Chondrocyte (in vitro differentiated cells): ENCODE results near the gene GDPGP1. TPM values are rescaled to one million over a fixed set of nuclear protein-coding genes. Genes with fewer than 3 reads are reported as not detected.
A peak's percentile ranks its signal among the peaks of the same experiment; 100 is the strongest.
"Not testable (repeated sequence)": the region's sequence is repeated elsewhere in the genome, so short reads cannot be mapped to it uniquely, and the experiment has no call there.

Source experiments
- DNase-seq: peaks from one replicate; pipeline ENCODE4 v3.0.0; 2021; ENCODE audit warnings: mixed read lengths, low spot score
- H3K27ac Mint-ChIP-seq: one replicate; pipeline ENCODE4 v1.8.0; 2021; ENCODE audit warnings: mild to moderate bottlenecking, moderate library complexity, mixed read lengths; ENCODE audit not compliant: unreplicated experiment
- H3K27me3 Mint-ChIP-seq: 2 replicates; pipeline ENCODE4 v1.8.0; 2021; ENCODE audit warnings: low read depth, mixed read lengths
- H3K36me3 Mint-ChIP-seq: 2 replicates; pipeline ENCODE4 v1.8.0; 2021; ENCODE audit warnings: low read depth, mixed read lengths
- H3K4me1 Mint-ChIP-seq: 2 replicates; pipeline ENCODE4 v1.8.0; 2021; ENCODE audit warnings: low read depth, mild to moderate bottlenecking, mixed read lengths
- H3K4me3 Mint-ChIP-seq: one replicate; pipeline ENCODE4 v1.8.0; 2021; ENCODE audit warnings: mild to moderate bottlenecking, moderate library complexity, mixed read lengths; ENCODE audit not compliant: unreplicated experiment
- H3K9me3 Mint-ChIP-seq: 2 replicates; pipeline ENCODE4 v1.8.0; 2021; ENCODE audit warnings: low read depth, mixed read lengths
- total RNA-seq: library from RNA; stranded (reverse); gene quantifications from 3 replicates; pipeline ENCODE4 v1.2.1, GENCODE V29; 2021
- TF ChIP-seq, protein P1 (sequence below): fragments of 200-600 bp; sonication (generic); IDR thresholded peaks from 2 replicates; pipeline ENCODE4 v1.5.0; 2021; ENCODE audit warnings: antibody characterized with exemption, mild to moderate bottlenecking, moderate library complexity

The GDPGP1 gene
- total RNA-seq, 1 donor from 2014 or later, result 5.8 TPM

DNA sequence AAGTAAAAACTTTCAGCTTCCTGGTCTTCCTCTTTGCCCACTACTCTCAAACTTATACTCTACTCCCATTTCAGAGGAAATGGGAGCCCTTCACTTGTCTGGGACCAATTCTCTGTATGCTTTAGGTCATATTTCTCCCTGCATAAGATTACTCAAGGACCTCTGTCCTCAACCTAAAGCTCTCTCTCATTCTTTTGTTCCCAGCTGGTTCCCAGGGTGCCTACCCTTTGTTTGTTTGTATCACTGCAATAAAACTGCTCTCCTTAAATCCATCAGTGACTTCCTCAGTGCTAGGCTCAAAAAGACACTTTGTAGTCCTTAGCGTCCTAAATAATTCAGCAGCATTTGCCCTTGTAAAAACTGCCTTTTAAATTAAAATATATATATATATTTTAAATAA is 34.4 kb downstream of the GDPGP1 start:
- Mint-ChIP-seq H3K27me3 (no peaks in the 10 kb centered on the region), H3K36me3 (peaks cover 19% of the 10 kb centered on the region), H3K9me3 (no peaks in the 10 kb centered on the region), H3K4me1 (peaks cover 46% of the 10 kb centered on the region), H3K27ac (peak overlapping the region; percentile 55), H3K4me3 (peak overlapping the region; percentile 62)
- TF ChIP-seq, protein P1, sequence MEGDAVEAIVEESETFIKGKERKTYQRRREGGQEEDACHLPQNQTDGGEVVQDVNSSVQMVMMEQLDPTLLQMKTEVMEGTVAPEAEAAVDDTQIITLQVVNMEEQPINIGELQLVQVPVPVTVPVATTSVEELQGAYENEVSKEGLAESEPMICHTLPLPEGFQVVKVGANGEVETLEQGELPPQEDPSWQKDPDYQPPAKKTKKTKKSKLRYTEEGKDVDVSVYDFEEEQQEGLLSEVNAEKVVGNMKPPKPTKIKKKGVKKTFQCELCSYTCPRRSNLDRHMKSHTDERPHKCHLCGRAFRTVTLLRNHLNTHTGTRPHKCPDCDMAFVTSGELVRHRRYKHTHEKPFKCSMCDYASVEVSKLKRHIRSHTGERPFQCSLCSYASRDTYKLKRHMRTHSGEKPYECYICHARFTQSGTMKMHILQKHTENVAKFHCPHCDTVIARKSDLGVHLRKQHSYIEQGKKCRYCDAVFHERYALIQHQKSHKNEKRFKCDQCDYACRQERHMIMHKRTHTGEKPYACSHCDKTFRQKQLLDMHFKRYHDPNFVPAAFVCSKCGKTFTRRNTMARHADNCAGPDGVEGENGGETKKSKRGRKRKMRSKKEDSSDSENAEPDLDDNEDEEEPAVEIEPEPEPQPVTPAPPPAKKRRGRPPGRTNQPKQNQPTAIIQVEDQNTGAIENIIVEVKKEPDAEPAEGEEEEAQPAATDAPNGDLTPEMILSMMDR, result no peak
- no peak for DNase-seq

DNA sequence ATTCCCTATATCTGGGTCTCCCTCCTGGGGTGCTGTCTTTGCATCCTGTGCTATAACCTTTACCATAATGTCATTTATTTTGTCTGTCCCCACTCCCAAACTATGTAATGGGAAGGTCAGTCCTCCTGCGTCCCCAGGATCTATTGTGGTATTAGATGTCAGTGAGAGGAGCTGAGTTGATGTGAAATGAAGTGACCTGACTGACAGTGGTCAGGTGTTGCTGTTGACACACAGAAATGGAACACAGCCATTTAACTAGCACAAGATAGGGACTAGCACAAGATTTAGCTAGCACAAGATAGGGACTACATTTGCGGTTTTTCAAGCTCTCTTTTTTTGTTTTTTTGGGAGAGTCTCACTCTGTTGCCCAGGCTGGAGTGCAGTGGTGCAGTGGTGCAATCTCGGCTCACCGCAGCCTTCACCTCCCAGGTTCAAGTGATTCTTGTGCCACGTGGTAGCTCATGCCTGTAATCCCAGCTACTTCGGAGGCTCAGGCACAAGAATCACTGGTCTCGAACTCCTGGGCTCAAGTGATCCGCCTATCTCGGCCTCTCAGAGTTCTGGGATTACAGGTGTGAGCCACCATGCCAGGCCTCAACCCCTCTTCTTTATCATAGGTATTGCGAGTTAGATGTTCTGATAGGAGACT is 36.6 kb downstream of the GDPGP1 start:
- Mint-ChIP-seq H3K9me3 (no peaks in the 10 kb centered on the region), H3K4me3 (no peak overlapping the region), H3K27ac (peak overlapping the region; percentile 43), H3K27me3 (no peaks in the 10 kb centered on the region), H3K36me3 (peaks cover 24% of the 10 kb centered on the region), H3K4me1 (peaks cover 36% of the 10 kb centered on the region)
- TF ChIP-seq, protein P1, result no peak
- DNase-seq, result no peak

GRCh38 chr15:90271459-90272166 is 37.6 kb downstream of the GDPGP1 start:
- TF ChIP-seq, protein P1, result no peak
- Mint-ChIP-seq H3K36me3 (peaks cover 24% of the 10 kb centered on the region), H3K27ac (no peak overlapping the region), H3K4me3 (no peak overlapping the region), H3K4me1 (peaks cover 34% of the 10 kb centered on the region), H3K27me3 (no peaks in the 10 kb centered on the region), H3K9me3 (no peaks in the 10 kb centered on the region)
- no peak for DNase-seq

GRCh38 chr15:90278467-90278866 is 44.5 kb downstream of the GDPGP1 start:
- not testable (repeated sequence) for H3K27me3 Mint-ChIP-seq, DNase-seq, H3K36me3 Mint-ChIP-seq, H3K9me3 Mint-ChIP-seq, H3K4me3 Mint-ChIP-seq, H3K4me1 Mint-ChIP-seq, H3K27ac Mint-ChIP-seq

- not testable (repeated sequence) for H3K27me3 Mint-ChIP-seq, DNase-seq, H3K27ac Mint-ChIP-seq, H3K4me3 Mint-ChIP-seq, H3K36me3 Mint-ChIP-seq, H3K9me3 Mint-ChIP-seq, H3K4me1 Mint-ChIP-seq
These were observed 46.7 kb downstream of the GDPGP1 start for GRCh38 chr15:90280743-90281142.

DNA sequence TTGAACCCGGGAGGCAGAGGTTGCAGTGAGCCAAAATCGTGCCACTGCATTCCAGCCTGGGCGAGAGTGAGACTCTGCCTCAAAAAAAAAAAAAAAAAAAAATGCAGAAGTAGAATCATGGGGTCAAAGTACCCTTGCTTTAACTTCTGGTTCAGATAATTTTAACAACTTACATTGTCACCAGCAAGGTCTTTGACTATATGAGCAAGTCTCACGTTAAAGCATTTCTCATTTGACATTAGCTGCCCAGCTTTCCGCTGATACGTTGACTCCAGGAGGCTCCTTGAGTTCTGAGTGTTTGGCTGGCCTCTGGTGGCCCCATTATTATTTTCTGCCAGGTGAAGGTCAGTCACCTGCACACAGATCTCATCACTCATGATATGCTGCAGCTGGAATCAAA is 47.6 kb downstream of the GDPGP1 start:
- H3K36me3 Mint-ChIP-seq, H3K27ac Mint-ChIP-seq, H3K4me3 Mint-ChIP-seq, H3K27me3 Mint-ChIP-seq, H3K4me1 Mint-ChIP-seq, DNase-seq, H3K9me3 Mint-ChIP-seq: not testable (repeated sequence)
